H1 (cell line): ENCODE data around the gene HOXD10. TPM values are rescaled to one million over a fixed set of nuclear protein-coding genes. Genes with fewer than 3 reads are reported as not detected.
A peak's percentile ranks its signal among the peaks of the same experiment; 100 is the strongest.

Experiments
- CTCF ChIA-PET: fragments of 300-600 bp; sonication (Branson Sonifier 250); formaldehyde crosslinking; loops from one replicate; lab custom pipeline; 2021; ENCODE audit not compliant: partially characterized antibody; lab: Charles Lee
- POLR2A ChIA-PET: fragments of 300-600 bp; sonication (Branson Sonifier 250); formaldehyde crosslinking; loops from one replicate; lab custom pipeline; 2021; ENCODE audit warnings: inconsistent platforms; ENCODE audit not compliant: partially characterized antibody; lab: Charles Lee
- DNase-seq, 2 experiments: peaks; one replicate each; pipeline versions ENCODE4 v3.0.0 to v3.0.0-alpha.2; 2010 to 2022; ENCODE audit warnings: low spot score in 2 of 2, low read depth in 1 of 2, mixed read lengths in 1 of 2
- FAIRE-seq: peaks from 2 replicates; lab custom pipeline; 2011; peaks lifted over from hg19 to GRCh38; lab: Jason Lieb, UNC
- H2AFZ ChIP-seq: 2 replicates; pipeline ENCODE4 v1.8.1; 2012; ENCODE audit warnings: low read length, inconsistent platforms
- H2AK5ac ChIP-seq: 2 replicates; pipeline ENCODE4 v1.6.1; 2013; ENCODE audit warnings: low read depth, low read length
- H2BK120ac ChIP-seq: replicated peaks from 2 replicates; pipeline ENCODE3; 2013; ENCODE audit warnings: low read depth, low read length, inconsistent platforms
- H2BK12ac ChIP-seq: 2 replicates; pipeline ENCODE4 v1.6.1; 2013; ENCODE audit warnings: low read depth, low read length
- H2BK15ac ChIP-seq: 2 replicates; pipeline ENCODE4 v1.6.1; 2013; ENCODE audit warnings: low read length
- H2BK20ac ChIP-seq: 2 replicates; pipeline ENCODE4 v1.6.1; 2013; ENCODE audit warnings: low read length
- H2BK5ac ChIP-seq: 2 replicates; pipeline ENCODE4 v1.6.1; 2013; ENCODE audit warnings: low read depth, low read length
- H3K14ac ChIP-seq: 2 replicates; pipeline ENCODE4 v1.6.1; 2013; ENCODE audit warnings: inconsistent platforms; ENCODE audit not compliant: insufficient read length
- H3K18ac ChIP-seq: 2 replicates; pipeline ENCODE4 v1.6.1; 2013; ENCODE audit warnings: low read length; ENCODE audit errors: extremely low read depth
- H3K23ac ChIP-seq: 2 replicates; pipeline ENCODE4 v1.6.1; 2013; ENCODE audit warnings: inconsistent platforms; ENCODE audit not compliant: insufficient read length
- H3K23me2 ChIP-seq: 2 replicates; pipeline ENCODE4 v1.6.1; 2013; ENCODE audit warnings: low read depth, low read length
- H3K27ac ChIP-seq: 2 replicates; pipeline ENCODE4 v1.6.1; 2011; ENCODE audit warnings: low read depth, low read length, inconsistent platforms
- H3K27me3 ChIP-seq, 4 experiments: replicated peaks in 1 of 4; 1 replicate in 1 of 4; 2 replicates in 3 of 4; pipeline versions ENCODE4 v1.6.1 to v1.8.1; 2011 to 2013; ENCODE audit warnings: low read length in 3 of 4, mild to moderate bottlenecking in 3 of 4, inconsistent platforms in 2 of 4, mixed read lengths in 2 of 4, moderate library complexity in 1 of 4; ENCODE audit not compliant: control insufficient read depth in 3 of 4, insufficient read depth in 3 of 4; ENCODE audit errors: extremely low read depth in 1 of 4
- H3K36me3 ChIP-seq, 4 experiments: 2 replicates each; pipeline versions ENCODE4 v1.6.1 to v1.8.1; 2011 to 2013; ENCODE audit warnings: mild to moderate bottlenecking in 4 of 4, low read length in 3 of 4, moderate library complexity in 2 of 4, control low read depth in 1 of 4, inconsistent platforms in 1 of 4; ENCODE audit not compliant: insufficient read depth in 4 of 4, control insufficient read depth in 2 of 4
- H3K4ac ChIP-seq: replicated peaks from 2 replicates; pipeline ENCODE3; 2013; ENCODE audit warnings: low read length, low read depth, mixed read lengths, inconsistent platforms; ENCODE audit not compliant: insufficient read length
- H3K4me1 ChIP-seq, 4 experiments: replicated peaks in 1 of 4; 1 replicate in 1 of 4; 2 replicates in 3 of 4; pipeline versions ENCODE4 v1.6.1 to v1.8.1; 2011 to 2013; ENCODE audit warnings: low read length in 3 of 4, inconsistent platforms in 2 of 4, mixed read lengths in 1 of 4; ENCODE audit not compliant: insufficient read depth in 4 of 4, control insufficient read depth in 3 of 4
- H3K4me2 ChIP-seq, 2 experiments: 2 replicates each; pipeline versions ENCODE4 v1.6.1 to v1.8.1; 2011 to 2013; ENCODE audit warnings: low read depth in 2 of 2, low read length in 2 of 2, control low read depth in 1 of 2, inconsistent platforms in 1 of 2, mild to moderate bottlenecking in 1 of 2; ENCODE audit not compliant: insufficient read depth in 1 of 2
- H3K4me3 ChIP-seq, 4 experiments: fragments of 200-600, 300-600 bp in 1 of 4; sonication (generic), shearing (Covaris generic), sonication (Bioruptor Twin) in 1 of 4; 2 replicates each; pipeline versions ENCODE4 v1.5.1 to v1.8.1; 2011 to 2016; ENCODE audit warnings: low read length in 4 of 4, low read depth in 3 of 4, control low read depth in 2 of 4, inconsistent platforms in 2 of 4, mild to moderate bottlenecking in 2 of 4, mixed read lengths in 1 of 4, moderate library complexity in 1 of 4; ENCODE audit not compliant: insufficient read depth in 2 of 4; ENCODE audit errors: extremely low read depth in 1 of 4
- H3K56ac ChIP-seq: replicated peaks from 2 replicates; pipeline ENCODE3; 2013; ENCODE audit warnings: low read depth, mild to moderate bottlenecking, mixed read lengths, low read length, inconsistent platforms; ENCODE audit not compliant: insufficient read length
- H3K79me1 ChIP-seq: 2 replicates; pipeline ENCODE4 v1.6.1; 2013; ENCODE audit warnings: low read depth, low read length, control low read depth
- H3K79me2 ChIP-seq, 2 experiments: 2 replicates each; pipeline versions ENCODE4 v1.6.1 to v1.8.1; 2012 to 2013; ENCODE audit warnings: low read length in 2 of 2, mild to moderate bottlenecking in 2 of 2, inconsistent platforms in 1 of 2; ENCODE audit not compliant: insufficient read depth in 2 of 2, control insufficient read depth in 1 of 2
- H3K9ac ChIP-seq, 4 experiments: replicated peaks in 1 of 4; 1 replicate in 1 of 4; 2 replicates in 3 of 4; pipeline versions ENCODE4 v1.6.1 to v1.8.1; 2011 to 2013; ENCODE audit warnings: low read depth in 3 of 4, low read length in 3 of 4, control low read depth in 2 of 4, mild to moderate bottlenecking in 2 of 4, moderate library complexity in 2 of 4, inconsistent platforms in 1 of 4; ENCODE audit errors: extremely low read depth in 1 of 4
- H3K9me3 ChIP-seq, 2 experiments: 2 replicates each; pipeline versions ENCODE4 v1.6.1 to v1.8.1; 2012 to 2013; ENCODE audit warnings: mild to moderate bottlenecking in 2 of 2, moderate library complexity in 2 of 2, control low read depth in 1 of 2, inconsistent platforms in 1 of 2, low read depth in 1 of 2, low read length in 1 of 2, mixed read lengths in 1 of 2; ENCODE audit not compliant: insufficient read depth in 2 of 2
- H4K20me1 ChIP-seq, 2 experiments: replicated peaks in 1 of 2; 2 replicates each; pipeline versions ENCODE3 to v1.8.1; 2011 to 2013; ENCODE audit warnings: inconsistent platforms in 2 of 2, low read length in 2 of 2, mild to moderate bottlenecking in 1 of 2; ENCODE audit not compliant: insufficient read depth in 2 of 2, control insufficient read depth in 1 of 2
- H4K5ac ChIP-seq: 2 replicates; pipeline ENCODE4 v1.6.1; 2013; ENCODE audit warnings: low read length, low read depth, mixed read lengths, inconsistent platforms; ENCODE audit not compliant: insufficient read length
- H4K8ac ChIP-seq: 2 replicates; pipeline ENCODE4 v1.8.0; 2013; ENCODE audit warnings: mild to moderate bottlenecking, moderate library complexity, low read length, inconsistent platforms; ENCODE audit not compliant: insufficient read depth; ENCODE audit errors: extremely low read depth
- H4K91ac ChIP-seq: replicated peaks from 2 replicates; pipeline ENCODE3; 2013; ENCODE audit warnings: low read length, mixed read lengths, inconsistent platforms; ENCODE audit not compliant: insufficient read length
- EZH2 ChIP-seq: fragments of 200-600 bp; sonication (generic); IDR thresholded peaks from 2 replicates; pipeline ENCODE4 v1.7.1; 2012; ENCODE audit warnings: low read depth, mild to moderate bottlenecking, moderate library complexity, low read length, inconsistent platforms; ENCODE audit not compliant: severe bottlenecking
- HDAC6 ChIP-seq: IDR thresholded peaks from one replicate; pipeline ENCODE4 v1.7.1; 2012; ENCODE audit warnings: low read depth, mild to moderate bottlenecking, inconsistent platforms, low read length, moderate library complexity
- RNF2 ChIP-seq: fragments of 200-900, 300-1000 bp; sonication (generic); IDR thresholded peaks from 2 replicates; pipeline ENCODE4 v1.7.1; 2016; ENCODE audit warnings: borderline replicate concordance, low read depth, mild to moderate bottlenecking, antibody characterized with exemption, low read length; ENCODE audit not compliant: poor library complexity, severe bottlenecking; ENCODE audit errors: missing control alignments
- SP4 ChIP-seq: IDR thresholded peaks from 2 replicates; pipeline ENCODE4 v1.6.1; 2012; ENCODE audit warnings: low read length, inconsistent platforms
- SUZ12 ChIP-seq: fragments of 200-600 bp; sonication (generic); IDR thresholded peaks from 2 replicates; pipeline ENCODE4 v1.6.1; 2012; ENCODE audit warnings: mild to moderate bottlenecking, inconsistent platforms, low read length, moderate library complexity, mixed read lengths
- WGBS, 2 experiments: shearing (Covaris generic) in 1 of 2; methylation state at CpG; one replicate each; pipeline versions ENCODE4 v1.1.6 to v1.1.7; 2013 to 2015; ENCODE audit warnings: low lambda C conversion rate in 2 of 2, mixed read lengths in 2 of 2, inconsistent platforms in 1 of 2, low coverage in 1 of 2, missing lambda C conversion rate in 1 of 2; ENCODE audit not compliant: insufficient replicate concordance in 2 of 2, insufficient coverage in 1 of 2, insufficient read length in 1 of 2; ENCODE audit errors: extremely low coverage in 1 of 2, missing lambda C conversion rate in 1 of 2; 5-methylcytosine and 5-hydroxymethylcytosine counted together
- polyA plus RNA-seq, 7 experiments: library from polyadenylated mRNA; depleted of rRNA in 3 of 7; stranded (reverse) in 5 of 7; unstranded in 2 of 7; fragments of >200 nt in 5 of 7; fragments of 200-250 nt in 2 of 7; gene quantifications; 1 replicate in 5 of 7; 2 replicates in 1 of 7; 4 replicates in 1 of 7; pipeline versions ENCODE4 v1.2.1 to v1.2.3, GENCODE V29; 2011 to 2013; ENCODE audit warnings: missing spikeins in 2 of 7, mixed read lengths in 2 of 7
- total RNA-seq: library from RNA; stranded (reverse); fragmentation: NEBNext Ultra II Directional; extraction: Animal tissue kit (Norgen Biotek cat#: 25700); gene quantifications from 2 replicates; pipeline ENCODE4 v1.2.1, GENCODE V29; 2021

The HOXD10 gene
- total and polyA plus RNA-seq, 2 of the 8 experiments (the other 6 are each of a cell fraction or from before 2014, with no cell fraction given), result not detected

DNA sequence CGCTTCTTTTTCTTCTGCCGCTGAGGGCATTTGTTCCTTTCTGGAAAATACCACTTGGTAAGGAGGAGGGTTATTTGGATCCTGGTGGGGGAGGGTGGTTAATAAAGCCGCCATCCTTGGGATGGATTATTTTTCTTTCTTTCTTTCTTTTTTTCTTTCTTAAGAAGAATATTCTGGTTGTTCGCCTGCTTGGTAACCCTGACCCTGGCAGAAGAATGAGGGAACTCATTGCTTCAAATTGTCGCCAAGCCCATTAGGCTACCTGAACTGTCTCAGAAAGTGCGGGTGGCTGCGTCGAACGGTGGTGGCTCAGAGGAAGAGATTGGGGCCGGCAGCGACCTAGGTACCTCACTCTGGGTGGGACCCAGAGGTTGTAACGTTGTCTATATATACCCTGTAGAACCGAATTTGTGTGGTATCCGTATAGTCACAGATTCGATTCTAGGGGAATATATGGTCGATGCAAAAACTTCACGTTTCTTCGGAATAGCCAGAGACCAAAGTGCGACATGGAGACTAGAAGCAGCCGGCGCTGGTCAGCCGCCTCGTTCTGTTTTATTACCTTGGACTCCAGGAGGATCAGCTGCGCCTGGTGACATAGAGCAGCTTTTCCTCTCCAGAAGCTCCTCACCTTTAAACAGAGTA lies 33.5 kb downstream of the HOXD10 start:
- FAIRE-seq (no peak), DNase-seq (no peak)
- Histone ChIP-seq H2BK15ac (no peak overlapping the region), H3K36me3 (peaks cover 0 to 11% (median 0%) of the 10 kb centered on the region in 4 experiments; a peak in 1 of 8 replicates), H3K9me3 (no peaks in the 10 kb centered on the region; a peak in 1 of 4 replicates), H3K56ac (no peak overlapping the region), H3K18ac (no peak overlapping the region), H2BK5ac (no peak overlapping the region), H3K4me3 (no peak overlapping the region), H2BK20ac (no peak overlapping the region), H3K4ac (no peak overlapping the region), H4K5ac (no peak overlapping the region), H3K4me2 (no peak overlapping the region), H4K20me1 (peaks cover 17 to 42% of the 10 kb centered on the region in 2 experiments), H3K27ac (no peak overlapping the region), H3K9ac (no peak overlapping the region), H2AK5ac (no peak overlapping the region)
- ChIA-PET CTCF (interaction anchor here (0.9 to 4.4 kb wide), 10 partner anchors 10 to 404 kb away, joined by 3 to 36 read pairs (median 8); no protein-coding TSS in a partner anchor), POLR2A (interaction anchor here (0.7 to 1.3 kb wide), 2 partner anchors 10 to 45 kb away, joined by 3 read pairs; no protein-coding TSS in a partner anchor)
- peak; percentile 92 for TF ChIP-seq SUZ12
- TF ChIP-seq RNF2, result peak; percentile 27
- TF ChIP-seq HDAC6, result no peak
- TF ChIP-seq EZH2, result peak; percentile 81
- TF ChIP-seq SP4, result no peak
- TF ChIP-seq, all 59 proteins: peak for 3
- Histone ChIP-seq H3K23me2 (peaks cover 2% of the 10 kb centered on the region; the same call in 1 of the 2 replicates), H2BK120ac (no peak overlapping the region), H4K8ac (no peak overlapping the region), H2AFZ (no peak overlapping the region), H3K79me1 (no peaks in the 10 kb centered on the region), H3K4me1 (peaks cover 0 to 10% (median 2%) of the 10 kb centered on the region in 4 experiments; a peak in 4 of 7 replicates), H2BK12ac (0 out of 2 replicates have a peak overlapping the region, but pooled peaks have one; percentile 39), H3K14ac (no peak overlapping the region), H3K27me3 (peaks cover 98 to 100% (median 100%) of the 10 kb centered on the region in 4 experiments), H4K91ac (no peak overlapping the region), H3K79me2 (no peaks in the 10 kb centered on the region), H3K23ac (no peak overlapping the region)
- 20% methylated on average over 24 of the region's 24 CpGs; no CpG with 5 or more reads in 1 of the 2 experiments for WGBS, 2 experiments
